Astrocyte (in vitro differentiated cells and primary cell): Measurements from ENCODE around the gene SOX13.

Experiments
- EZH2 ChIP-seq: IDR thresholded peaks from 2 replicates; pipeline ENCODE4 v1.6.1; 2012; ENCODE audit warnings: mild to moderate bottlenecking, low read length, inconsistent platforms; ENCODE audit not compliant: insufficient read depth
- TF ChIP-seq, protein P1 (sequence below): IDR thresholded peaks from 2 replicates; pipeline ENCODE4 v1.5.1; 2011; ENCODE audit warnings: low read depth, mild to moderate bottlenecking, inconsistent platforms, low read length, moderate library complexity; ENCODE audit not compliant: insufficient read depth

GRCh38 chr1:204121840-204122555 lies 49.1 kb downstream of the SOX13 start:
- TF ChIP-seq, protein P1, sequence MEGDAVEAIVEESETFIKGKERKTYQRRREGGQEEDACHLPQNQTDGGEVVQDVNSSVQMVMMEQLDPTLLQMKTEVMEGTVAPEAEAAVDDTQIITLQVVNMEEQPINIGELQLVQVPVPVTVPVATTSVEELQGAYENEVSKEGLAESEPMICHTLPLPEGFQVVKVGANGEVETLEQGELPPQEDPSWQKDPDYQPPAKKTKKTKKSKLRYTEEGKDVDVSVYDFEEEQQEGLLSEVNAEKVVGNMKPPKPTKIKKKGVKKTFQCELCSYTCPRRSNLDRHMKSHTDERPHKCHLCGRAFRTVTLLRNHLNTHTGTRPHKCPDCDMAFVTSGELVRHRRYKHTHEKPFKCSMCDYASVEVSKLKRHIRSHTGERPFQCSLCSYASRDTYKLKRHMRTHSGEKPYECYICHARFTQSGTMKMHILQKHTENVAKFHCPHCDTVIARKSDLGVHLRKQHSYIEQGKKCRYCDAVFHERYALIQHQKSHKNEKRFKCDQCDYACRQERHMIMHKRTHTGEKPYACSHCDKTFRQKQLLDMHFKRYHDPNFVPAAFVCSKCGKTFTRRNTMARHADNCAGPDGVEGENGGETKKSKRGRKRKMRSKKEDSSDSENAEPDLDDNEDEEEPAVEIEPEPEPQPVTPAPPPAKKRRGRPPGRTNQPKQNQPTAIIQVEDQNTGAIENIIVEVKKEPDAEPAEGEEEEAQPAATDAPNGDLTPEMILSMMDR: no peak
- no peak for TF ChIP-seq EZH2
